HL-60/S4 treated with phorbol 12-myristate 13-acetate at 8.2 ng/mL for 4 days and 3 days (cell line): ENCODE measurements around the gene GPC5.
"Not testable (repeated sequence)": the region's sequence is repeated elsewhere in the genome, so short reads cannot be mapped to it uniquely, and the experiment has no call there.

Experiments used
- in situ Hi-C: fragments of 300-500 bp; cut with MboI; formaldehyde crosslinking; loops from 2 replicates; pipeline ENCODE4 v1.15.0; 2022; ENCODE audit warnings: low sequenced_read_pairs

The GPC5 gene

GRCh38 chr13:92414851-92415250 is 1016.4 kb downstream of the GPC5 start:
- in situ Hi-C loops: no loop called here

DNA sequence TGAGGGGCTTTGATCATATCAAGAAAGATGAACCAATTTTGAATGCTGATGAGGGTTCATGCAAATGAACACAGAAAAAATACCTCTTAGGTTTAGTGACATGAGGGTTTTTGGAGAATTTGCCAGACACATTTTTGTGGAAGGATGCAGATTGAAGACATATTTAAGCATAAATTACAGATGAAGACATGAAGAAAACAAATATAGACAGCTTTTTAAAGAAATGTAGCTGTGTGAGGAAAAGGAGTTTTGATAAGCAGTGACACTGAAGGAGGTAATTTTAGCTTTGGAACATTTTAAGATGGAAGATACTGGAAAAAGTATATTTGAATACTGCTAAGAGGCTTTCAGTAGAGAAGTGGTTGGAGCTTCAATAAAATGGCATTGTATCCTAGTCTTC is 1017.4 kb downstream of the GPC5 start:
- in situ Hi-C loops: no loop called here

- in situ Hi-C loops: no loop called here
Measured at GRCh38 chr13:92418818-92419412, 1020.5 kb downstream of the GPC5 start.

GRCh38 chr13:92429231-92429630 is 1030.8 kb downstream of the GPC5 start:
- in situ Hi-C loops: no loop called here

- in situ Hi-C loops: no loop called here
Measured at GRCh38 chr13:92433386-92433785, 1035.0 kb downstream of the GPC5 start.

DNA sequence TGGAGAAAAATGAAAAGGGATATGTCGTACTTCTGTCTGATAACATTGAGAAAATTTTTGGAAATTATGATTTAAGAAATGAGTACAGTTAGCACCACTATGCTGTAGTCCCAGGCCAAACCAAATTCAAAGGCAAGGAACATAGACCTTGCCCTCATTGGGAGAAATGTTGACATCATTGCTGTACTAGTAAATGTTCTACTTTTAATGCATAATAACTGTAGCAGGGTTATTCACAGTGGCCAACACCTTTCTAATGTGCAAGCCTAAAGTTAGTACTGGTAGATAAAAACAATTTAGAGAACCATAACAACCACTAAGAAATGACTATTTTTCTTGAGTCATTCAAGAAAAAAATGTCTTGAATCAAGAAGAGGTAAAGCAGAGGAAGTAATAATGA is 1035.5 kb downstream of the GPC5 start:
- in situ Hi-C loops: no loop called here

DNA sequence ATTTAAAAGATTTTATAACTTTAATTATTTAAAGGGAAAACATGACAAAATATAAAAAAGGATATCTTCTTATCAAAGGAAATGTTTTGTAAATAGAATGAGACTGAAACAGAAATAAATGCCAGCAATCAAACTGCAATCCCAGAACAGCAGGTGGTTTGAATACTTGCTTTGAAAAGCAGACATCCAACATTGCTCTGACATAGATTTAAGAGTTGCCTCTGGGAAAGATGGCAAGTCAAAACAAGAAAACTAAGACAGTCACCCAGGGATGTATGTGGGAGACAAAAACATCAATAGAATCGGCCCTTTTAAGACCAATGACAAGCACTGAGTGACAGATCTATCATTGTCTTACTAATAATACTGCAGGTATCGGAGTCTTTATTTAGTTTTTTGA is 1038.5 kb downstream of the GPC5 start:
- in situ Hi-C loops: no loop called here

GRCh38 chr13:92444244-92444643 is 1045.8 kb downstream of the GPC5 start:
- in situ Hi-C loops: no loop called here

DNA sequence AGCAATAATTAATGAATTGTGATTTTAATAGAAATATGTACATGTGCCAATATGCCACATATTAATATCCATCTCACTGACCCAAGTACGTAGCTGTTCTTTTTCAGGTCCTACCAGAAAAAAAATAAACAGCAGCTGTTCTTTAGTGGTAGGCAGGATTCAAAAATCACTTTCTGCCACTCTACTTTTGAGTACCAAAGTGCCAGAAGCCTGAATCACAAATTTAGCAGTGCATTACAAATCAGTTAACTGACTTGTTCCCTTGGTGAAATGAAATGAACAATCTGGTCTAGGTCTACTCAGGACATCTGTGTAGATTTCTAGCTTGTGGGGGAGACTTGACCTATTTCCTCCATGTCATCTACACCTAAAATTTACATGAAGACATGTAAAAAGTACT is 1052.6 kb downstream of the GPC5 start:
- in situ Hi-C loops: no loop called here

DNA sequence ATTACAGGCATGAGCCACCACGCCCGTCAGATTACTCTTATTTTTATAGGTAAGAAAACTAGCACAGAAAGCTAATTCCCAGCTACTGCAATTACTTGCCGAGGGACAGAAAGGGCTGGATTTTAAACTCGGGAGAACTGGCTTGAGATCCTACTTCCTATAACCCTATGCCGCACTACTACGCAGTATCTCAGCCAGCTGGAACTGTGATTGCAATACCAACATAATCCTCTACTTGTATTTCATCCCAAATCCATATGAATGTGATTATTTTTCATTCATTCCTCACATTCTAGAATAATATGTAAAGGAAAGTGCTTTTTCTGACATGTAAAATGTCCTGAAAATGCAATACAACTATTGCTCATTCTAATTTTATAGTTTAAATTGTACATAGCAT is 1054.4 kb downstream of the GPC5 start:
- in situ Hi-C loops: no loop called here

GRCh38 chr13:92459306-92459705 is 1060.9 kb downstream of the GPC5 start:
- in situ Hi-C loops: no loop called here

GRCh38 chr13:92460479-92460878 is 1062.1 kb downstream of the GPC5 start:
- in situ Hi-C loops: no loop called here

- in situ Hi-C loops: no loop called here
Measured at GRCh38 chr13:92461402-92461801, 1063.0 kb downstream of the GPC5 start.

- in situ Hi-C loops: no loop called here
Measured at GRCh38 chr13:92461831-92462230, 1063.4 kb downstream of the GPC5 start.

GRCh38 chr13:92463134-92463533 is 1064.7 kb downstream of the GPC5 start:
- in situ Hi-C loops: no loop called here

- in situ Hi-C loops: no loop called here
Measured at GRCh38 chr13:92473765-92474475, 1075.5 kb downstream of the GPC5 start.

GRCh38 chr13:92480387-92480786 is 1082.0 kb downstream of the GPC5 start:
- in situ Hi-C loops: no loop called here

- in situ Hi-C loops: not testable (repeated sequence)
Measured at GRCh38 chr13:92482790-92483189, 1084.4 kb downstream of the GPC5 start.

DNA sequence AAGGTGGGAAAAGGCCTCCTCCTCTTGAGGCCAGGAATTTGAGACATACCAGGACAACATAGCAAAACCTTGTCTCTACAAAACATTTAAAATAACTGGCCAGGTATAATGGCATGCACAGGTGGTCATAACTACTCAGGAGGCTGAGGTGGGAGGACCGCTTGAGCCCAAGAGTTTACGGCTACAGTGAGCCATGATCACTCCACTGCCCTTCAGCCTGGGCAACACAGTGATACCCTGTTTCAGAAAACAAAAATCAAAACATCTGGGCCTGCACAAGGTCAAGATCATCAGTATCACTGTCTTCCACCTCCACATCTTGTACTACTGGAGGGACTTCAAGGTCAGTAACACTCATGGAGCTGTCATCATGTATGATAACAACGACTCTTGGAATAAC is 1085.5 kb downstream of the GPC5 start:
- in situ Hi-C loops: no loop called here

DNA sequence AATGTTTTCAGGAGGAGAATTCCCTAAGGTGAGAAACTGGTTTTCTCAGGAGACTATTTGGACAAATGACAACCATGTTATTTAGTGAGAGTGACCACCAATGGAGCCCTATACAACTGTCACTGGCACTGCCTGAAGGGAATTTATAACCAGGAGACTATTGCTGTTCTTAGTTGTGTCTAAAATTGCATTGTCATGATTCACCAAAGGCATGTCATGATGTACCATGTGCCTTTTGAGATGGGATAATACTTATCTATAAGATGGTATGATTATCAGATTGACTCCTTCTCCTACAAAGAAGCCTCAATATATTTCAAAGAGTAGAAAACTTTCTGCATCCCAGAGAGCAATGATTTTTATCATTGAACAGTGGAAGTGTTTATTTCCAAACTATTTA is 1088.8 kb downstream of the GPC5 start:
- in situ Hi-C loops: no loop called here

DNA sequence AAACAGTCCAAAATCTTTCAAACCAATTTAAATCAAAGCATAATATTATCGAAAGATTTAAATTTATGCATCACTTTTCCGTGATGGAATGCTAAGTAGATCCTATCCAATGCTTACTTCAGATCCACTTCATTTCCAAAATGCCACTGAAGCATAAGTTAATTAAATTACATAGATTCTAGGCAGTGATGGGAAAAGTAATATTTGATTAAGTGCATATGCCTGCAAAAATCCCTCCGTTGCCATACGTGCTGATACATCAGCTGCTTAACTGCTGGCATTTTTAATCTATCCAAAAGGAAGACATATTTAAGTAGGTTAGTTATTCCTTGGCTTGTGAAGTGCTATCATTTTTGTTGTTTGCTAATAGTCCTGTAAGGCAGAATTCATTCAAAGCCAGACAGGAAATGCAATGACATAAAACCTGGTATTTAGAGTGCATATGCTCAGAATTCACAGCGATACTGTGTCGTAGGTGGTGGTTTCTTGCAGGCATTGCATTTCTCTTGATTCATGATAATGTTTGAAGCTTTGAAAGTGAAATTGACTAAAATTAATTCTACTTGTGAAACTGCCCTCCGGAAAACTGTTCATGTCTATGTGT is 1089.9 kb downstream of the GPC5 start:
- in situ Hi-C loops: no loop called here

DNA sequence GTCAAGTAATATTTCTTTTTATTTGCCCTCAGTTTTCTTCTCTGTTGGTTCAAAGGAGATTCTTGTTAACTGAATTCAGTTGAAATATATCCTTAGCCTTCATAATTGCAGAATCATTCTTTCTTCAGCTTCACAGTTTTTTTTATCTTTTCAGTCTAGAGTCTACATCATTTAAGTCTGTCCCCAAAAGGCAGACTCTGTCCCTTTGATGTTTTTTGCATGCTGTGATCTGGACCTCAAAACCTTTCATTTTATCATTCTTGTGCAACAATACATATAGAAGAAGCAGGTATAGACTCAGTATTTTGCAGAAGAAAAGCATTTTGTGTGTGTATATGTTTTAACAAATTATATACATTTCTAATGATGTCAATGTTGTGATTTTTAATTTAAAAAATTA is 1093.4 kb downstream of the GPC5 start:
- in situ Hi-C loops: no loop called here
